SK-N-MC (cell line): ENCODE data around the gene ZNF80.

Source experiments
- EZH2 ChIP-seq: fragments of 200-600 bp; sonication (generic); IDR thresholded peaks from one replicate; pipeline ENCODE4 v1.6.1; 2017; ENCODE audit warnings: antibody characterized with exemption
- POLR2AphosphoS5 ChIP-seq: IDR thresholded peaks from 2 replicates; pipeline ENCODE4 v1.6.1; 2012; ENCODE audit warnings: mild to moderate bottlenecking, low read depth, low read length, borderline replicate concordance

DNA sequence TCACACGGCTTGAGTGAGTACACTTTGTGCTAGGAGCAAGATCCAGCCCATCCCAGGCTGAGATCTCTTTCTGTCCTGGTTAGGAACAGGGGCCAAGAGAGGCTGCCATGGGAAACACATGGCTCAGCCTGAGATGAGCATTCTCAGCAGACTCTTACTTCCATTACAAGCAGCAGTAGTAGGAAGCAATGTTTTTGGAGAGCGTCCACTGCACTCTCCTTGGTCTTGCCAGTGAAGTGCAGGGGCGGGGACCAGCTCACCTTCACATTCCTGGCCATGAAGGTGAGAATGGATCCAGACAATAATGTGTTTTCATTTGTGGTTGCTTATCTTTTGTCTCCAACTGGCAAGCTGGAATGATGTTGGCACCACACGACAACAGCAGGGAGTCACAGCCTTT lies 24.7 kb downstream of the ZNF80 start:
- TF ChIP-seq EZH2 = no peak
- no peak for TF ChIP-seq POLR2AphosphoS5
